Stimulated activated CD4-positive, alpha-beta T cell treated with anti-CD3 and anti-CD28 coated beads, Interleukin-15, amount 100 ng/mL, for 1 hour (primary cell): ENCODE data around the gene HSCB.
"Not testable (repeated sequence)": the region's sequence is repeated elsewhere in the genome, so short reads cannot be mapped to it uniquely, and the experiment has no call there.

ENCODE experiments used
- DNase-seq, 2 donors: peaks; one replicate each; pipeline ENCODE4 v3.0.0-alpha.2; 2020; ENCODE audit warnings: low read depth in 1 of 2, low spot score in 1 of 2

Gene HSCB

GRCh38 chr22:28741785-28742561 is at the start of gene HSCB, which contains the start of gene CHEK2:
HSCB (plus strand) TSS chr22:28742039; CDS start chr22:28742096, 57 bp downstream.
CHEK2 (minus strand) TSS chr22:28741820; CDS start chr22:28734721, 7,099 bp downstream.
- peak; percentile 89 to 91 for DNase-seq

DNA sequence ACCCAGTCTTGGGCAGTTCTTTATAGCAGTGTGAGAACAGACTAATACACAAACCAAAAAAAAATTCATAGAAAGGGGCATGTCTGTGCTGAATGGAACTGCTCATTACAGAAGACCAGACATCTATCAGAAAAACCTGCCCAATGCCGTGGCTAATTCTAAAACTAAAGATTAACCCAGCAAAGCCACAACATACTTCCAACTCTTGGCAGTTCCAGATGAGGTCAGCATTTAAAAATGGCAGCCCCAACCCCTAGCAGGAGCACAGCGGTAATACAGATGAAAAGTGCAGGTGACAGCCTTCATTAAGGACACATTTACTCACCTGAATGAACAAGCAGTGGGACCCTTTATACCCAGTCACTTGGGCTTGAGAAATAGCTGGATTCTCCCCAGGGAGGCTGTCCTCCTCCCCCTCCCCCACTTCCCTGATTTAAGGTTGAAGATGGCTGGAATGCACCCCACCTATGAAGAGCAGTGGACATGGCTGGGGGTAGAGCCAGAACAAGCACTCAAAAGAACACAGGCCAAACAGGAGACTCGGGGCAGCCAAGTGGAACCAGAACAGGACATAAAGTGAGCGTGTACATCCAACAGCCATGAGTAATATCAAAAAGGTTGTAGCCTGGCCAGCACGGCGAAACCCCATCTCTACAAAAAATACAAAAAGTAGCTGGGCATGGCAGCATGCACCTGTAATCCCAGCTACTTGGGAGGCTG is 48.6 kb upstream of the HSCB start:
- DNase-seq, result not testable (repeated sequence)

GRCh38 chr22:28702891-28703290 is 38.9 kb upstream of the HSCB start:
- no peak for DNase-seq

DNA sequence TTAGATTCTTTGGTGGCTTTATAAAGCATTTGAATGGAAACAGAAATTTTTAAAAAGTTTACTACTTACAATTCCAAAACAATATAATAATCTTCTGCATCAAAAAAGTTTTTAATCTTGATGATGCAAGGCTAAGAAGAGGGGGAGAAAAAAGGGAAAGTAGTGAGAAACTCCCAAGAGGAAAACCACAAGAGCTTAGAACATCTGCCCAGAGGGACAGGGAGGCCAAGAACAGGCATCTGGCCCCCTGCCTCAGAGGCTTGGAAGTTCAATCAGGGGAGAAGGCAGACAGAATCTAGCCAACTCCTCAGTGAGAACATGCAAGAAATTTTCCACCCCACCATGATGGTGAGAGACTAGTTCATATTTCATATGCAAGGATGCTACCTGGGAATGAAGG is 38.4 kb upstream of the HSCB start:
- DNase-seq, result no peak

DNA sequence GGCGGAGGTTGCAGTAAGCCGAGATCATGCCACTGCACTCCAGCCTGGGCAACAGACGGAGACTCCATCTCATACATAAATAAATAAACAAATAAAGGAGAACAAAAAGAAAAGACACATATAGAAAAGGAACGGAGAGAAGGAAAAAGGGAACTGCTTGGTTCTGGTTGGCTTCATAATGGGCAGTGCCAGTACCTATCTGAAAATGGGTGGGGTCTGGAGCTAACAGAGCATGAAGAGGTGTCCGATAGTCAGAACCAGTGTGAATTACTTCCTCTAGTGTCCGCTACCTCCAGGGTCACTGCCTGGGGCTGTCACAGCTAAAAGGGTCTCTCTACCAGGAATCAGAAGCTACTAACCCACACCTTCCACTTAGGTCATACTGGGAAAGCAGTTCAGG is 35.0 kb upstream of the HSCB start:
- DNase-seq, result no peak

DNA sequence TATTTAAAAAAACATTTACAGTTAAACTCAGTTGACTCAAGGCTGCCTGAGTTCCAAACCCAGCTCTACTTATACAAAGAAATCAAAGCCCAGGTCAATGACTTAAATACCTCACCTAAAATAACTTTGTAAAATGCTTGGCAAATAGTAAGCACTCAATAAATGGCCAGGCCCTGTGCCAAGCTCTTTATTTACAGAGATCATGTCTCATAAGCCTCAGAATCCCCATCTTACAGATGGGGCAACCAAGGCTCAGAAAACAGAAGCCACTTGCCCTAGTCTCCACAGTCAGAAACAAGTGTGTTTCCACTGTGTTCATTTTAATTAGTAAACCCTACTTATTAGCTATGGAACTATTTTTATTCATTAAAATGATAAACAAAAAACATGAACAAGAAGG is 31.7 kb upstream of the HSCB start:
- no peak for DNase-seq

DNA sequence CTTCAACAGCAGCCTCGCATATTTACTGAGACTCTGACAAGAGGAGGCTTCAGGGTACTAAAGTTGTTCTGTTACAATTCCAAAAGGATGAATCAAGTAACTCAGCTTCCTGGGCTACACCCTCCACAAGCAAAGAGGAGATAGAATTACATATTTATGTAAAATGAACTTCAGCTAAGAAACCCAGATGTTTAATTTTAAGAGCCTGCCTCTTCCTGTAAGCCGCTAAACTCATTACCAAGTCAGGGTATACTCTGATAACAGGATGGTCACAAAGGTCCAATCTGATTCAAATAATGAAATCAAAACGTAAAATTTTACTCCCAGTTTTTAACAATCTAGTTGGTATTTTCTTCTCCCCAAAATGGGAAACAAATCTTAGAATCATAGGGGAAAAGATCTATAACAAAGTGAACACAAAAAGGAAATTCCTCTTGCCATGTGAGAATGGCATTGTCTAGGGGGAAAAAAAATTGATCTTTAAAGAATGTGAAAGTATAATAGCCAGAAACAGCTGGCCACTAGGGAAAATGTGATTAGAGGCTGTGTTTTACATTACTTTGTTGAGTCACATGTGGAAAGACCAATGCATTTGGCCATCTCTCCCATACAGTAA is 31.2 kb upstream of the HSCB start:
- no peak for DNase-seq

DNA sequence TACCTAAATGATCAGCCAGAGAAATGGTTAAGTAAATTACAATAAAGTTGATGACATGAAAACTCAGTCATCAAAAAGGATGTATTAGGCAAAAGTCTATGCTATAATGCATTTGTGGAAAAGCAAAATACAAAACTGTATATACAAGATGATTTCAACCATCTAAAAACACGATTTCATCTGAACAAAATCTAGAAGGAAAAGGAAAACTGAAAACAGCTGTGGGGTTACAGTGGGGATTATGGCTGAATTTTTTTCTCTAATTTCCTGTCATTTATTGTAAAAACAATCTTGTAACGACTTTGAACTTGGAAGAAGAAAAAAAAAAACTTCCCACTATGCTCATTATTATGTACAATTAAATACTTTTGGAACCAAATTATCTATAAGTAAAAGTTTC is 30.5 kb upstream of the HSCB start:
- DNase-seq, result no peak

GRCh38 chr22:28711820-28712777 is 29.7 kb upstream of the HSCB start:
- DNase-seq, result no peak

DNA sequence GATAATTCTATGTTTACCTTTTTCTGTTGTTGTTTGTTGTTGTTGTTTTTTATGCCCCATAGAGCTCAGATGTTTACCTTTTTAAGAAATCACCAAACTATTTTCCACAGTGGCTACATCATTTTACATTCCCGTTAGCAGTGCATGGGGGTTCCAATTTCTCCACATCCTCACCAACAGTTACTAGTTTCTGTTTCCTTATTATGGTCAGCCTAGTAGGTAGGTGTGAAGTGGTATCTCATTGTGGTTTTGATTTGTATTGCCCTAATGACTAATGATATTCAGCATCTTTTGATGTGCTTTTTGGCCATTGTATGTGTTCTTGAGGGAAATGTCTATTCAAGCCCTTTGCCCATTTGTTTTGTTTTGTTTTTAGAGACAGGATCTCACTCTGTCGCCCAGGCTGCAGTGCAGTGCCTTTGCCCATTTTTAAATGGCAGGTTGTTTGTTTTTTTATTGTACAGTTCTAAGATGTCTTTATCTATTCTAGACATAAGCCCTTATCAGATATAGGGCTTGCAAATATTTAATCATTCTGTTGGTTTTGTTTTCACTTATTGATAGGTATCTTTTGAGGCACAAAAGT is 27.7 kb upstream of the HSCB start:
- DNase-seq, result no peak

GRCh38 chr22:28715611-28716010 is 26.2 kb upstream of the HSCB start:
- DNase-seq, result no peak

GRCh38 chr22:28716686-28717085 is 25.2 kb upstream of the HSCB start:
- DNase-seq, result no peak

DNA sequence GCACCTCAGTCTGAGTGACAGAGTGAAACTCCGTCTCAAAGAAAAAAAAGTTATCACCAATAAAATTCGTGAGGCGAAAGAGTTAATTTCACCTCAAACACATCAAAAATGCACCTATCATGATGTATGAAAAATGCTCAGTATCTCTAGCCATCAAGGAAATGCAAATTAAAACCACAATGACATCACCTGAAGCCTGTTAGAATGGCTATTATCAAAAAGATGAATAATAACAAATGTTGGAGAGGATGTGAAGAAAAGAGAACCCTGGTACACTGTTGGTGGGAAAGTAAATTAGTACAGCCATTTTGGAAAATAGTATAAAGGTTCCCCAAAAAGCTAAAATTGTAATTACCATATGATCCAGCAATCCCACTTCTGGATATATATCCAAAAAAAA is 23.8 kb upstream of the HSCB start:
- DNase-seq, result no peak

GRCh38 chr22:28728002-28728401 is 13.8 kb upstream of the HSCB start:
- DNase-seq, result no peak

DNA sequence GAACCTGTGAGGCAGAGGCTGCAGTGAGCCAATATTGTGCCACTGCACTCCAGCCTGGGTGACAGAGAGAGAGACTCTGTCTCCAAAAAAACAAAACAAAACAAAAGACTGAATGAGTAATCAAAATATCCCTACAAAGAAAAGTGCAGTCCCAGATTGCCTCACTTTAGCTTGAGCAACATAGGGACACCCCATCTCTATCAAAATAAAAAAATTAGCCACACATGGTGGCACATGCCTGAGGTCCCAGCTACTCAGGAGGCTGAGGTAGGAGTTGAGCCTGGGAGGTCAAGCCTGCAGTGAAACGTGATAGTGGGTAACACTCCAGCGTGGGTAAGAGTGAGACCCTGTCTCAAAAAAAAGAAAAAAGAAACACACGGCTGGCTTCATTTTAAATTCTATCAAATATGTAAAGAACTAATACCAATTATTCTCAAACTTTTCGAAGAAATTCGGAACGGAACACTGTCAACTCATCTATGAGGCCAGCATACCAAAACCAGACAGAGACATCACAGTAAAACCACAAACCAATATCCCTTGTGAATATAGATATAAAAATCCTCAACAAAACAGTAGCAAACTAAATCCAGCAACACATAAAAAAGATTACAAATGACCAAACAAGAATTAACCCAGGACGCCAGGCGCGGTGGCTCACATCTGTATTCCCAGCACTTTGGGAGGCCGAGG is 13.1 kb upstream of the HSCB start:
- no peak for DNase-seq

GRCh38 chr22:28730179-28730578 is 11.7 kb upstream of the HSCB start:
- DNase-seq, result no peak

DNA sequence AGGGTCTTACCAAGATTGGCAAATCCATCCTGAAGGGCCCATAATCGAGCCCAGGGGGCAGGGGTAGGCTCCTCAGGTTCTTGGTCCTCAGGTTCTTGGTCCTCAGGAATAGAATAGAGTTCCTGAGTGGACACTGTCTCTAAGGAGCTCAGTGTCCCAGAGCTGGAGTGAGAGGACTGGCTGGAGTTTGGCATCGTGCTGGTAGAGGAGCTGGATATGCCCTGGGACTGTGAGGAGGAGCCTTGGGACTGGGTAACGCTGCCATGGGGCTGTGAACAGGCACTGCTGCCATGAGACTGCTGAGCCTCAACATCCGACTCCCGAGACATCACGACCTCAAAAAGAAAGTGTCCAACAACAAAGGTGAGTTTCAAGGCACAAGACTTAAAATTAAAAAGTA is 7.4 kb upstream of the HSCB start:
- no peak for DNase-seq

- no peak for DNase-seq
Observed at GRCh38 chr22:28736301-28737155, 5.3 kb upstream of the HSCB start.

DNA sequence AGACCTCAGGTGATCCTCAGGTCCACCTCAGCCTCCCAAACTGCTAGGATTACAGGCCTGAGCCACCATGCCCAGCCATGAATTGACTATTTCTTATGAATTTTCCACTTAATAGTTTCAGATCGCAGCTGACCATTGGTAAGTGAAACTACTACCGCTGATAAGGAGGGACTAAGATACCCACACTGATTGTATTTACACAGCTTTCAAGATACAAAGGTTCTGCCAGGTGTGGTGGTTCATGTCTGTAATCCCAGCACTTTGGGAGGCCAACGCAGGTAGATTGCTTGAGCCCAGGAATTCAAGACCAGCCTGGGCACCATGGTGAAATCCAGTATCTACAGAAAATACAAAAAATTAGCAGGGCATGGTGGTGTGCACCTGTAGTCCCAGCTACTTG is 4.1 kb upstream of the HSCB start:
- no peak for DNase-seq
